Measurements from ENCODE around the gene TCF7L2.

The TCF7L2 gene

GRCh38 chr10:112973805-112974204 is 23.8 kb downstream of the TCF7L2 start:
- H3K4me2 ChIP-seq (ENCODE audit: low read length) = no peak overlapping the region
- no peaks in the 10 kb centered on the region for H3K27me3 ChIP-seq (ENCODE audit: insufficient read depth, low read length)
- H3F3A ChIP-seq (ENCODE audit: insufficient read depth, low read length) = no peaks in the 10 kb centered on the region
- TF ChIP-seq CTCF (IDR thresholded peaks at IDR 0.05; ENCODE audit: low read length) (no peak), EZH2 (IDR thresholded peaks at IDR 0.05; ENCODE audit: borderline replicate concordance, low read length) (no peak)
- peaks cover 55% of the 10 kb centered on the region for H3K4me1 ChIP-seq (ENCODE audit: insufficient read depth, low read length, severe bottlenecking)
- H3K79me2 ChIP-seq (ENCODE audit: insufficient read depth, low read length) = peaks cover 24% of the 10 kb centered on the region
- no peaks in the 10 kb centered on the region for H3K9me3 ChIP-seq (ENCODE audit: low read length)
- peaks cover 52% of the 10 kb centered on the region for H3K36me3 ChIP-seq (ENCODE audit: insufficient read depth, low read length)
- H3K9me2 ChIP-seq (ENCODE audit: low read depth, low read length) = no peaks in the 10 kb centered on the region
- peak overlapping the region; percentile 23 for H3K27ac ChIP-seq (ENCODE audit: low read depth, low read length, poor library complexity, severe bottlenecking)
- H3K9ac ChIP-seq (ENCODE audit: low read length) = no peak overlapping the region
- H2AFZ ChIP-seq (ENCODE audit: low read length) = no peak overlapping the region
- no peaks in the 10 kb centered on the region for H4K20me1 ChIP-seq (ENCODE audit: insufficient read depth, low read length)
- H3K4me3 ChIP-seq (ENCODE audit: low read depth, low read length, poor library complexity, severe bottlenecking) = no peak overlapping the region

- Histone ChIP-seq H3K9ac (ENCODE audit: low read length) (no peak overlapping the region), H3K4me1 (ENCODE audit: insufficient read depth, low read length, severe bottlenecking) (peaks cover 80% of the 10 kb centered on the region), H3K27ac (ENCODE audit: low read depth, low read length, poor library complexity, severe bottlenecking) (peak overlapping the region; percentile 53), H3K9me3 (ENCODE audit: low read length) (no peaks in the 10 kb centered on the region), H3K36me3 (ENCODE audit: insufficient read depth, low read length) (peaks cover 26% of the 10 kb centered on the region), H3K27me3 (ENCODE audit: insufficient read depth, low read length) (no peaks in the 10 kb centered on the region), H3K4me3 (ENCODE audit: low read depth, low read length, poor library complexity, severe bottlenecking) (no peak overlapping the region), H3F3A (ENCODE audit: insufficient read depth, low read length) (no peaks in the 10 kb centered on the region; the same call in 1 of the 2 replicates), H2AFZ (ENCODE audit: low read length) (no peak overlapping the region), H3K9me2 (ENCODE audit: low read depth, low read length) (no peaks in the 10 kb centered on the region), H4K20me1 (ENCODE audit: insufficient read depth, low read length) (no peaks in the 10 kb centered on the region), H3K4me2 (ENCODE audit: low read length) (no peak overlapping the region), H3K79me2 (ENCODE audit: insufficient read depth, low read length) (peaks cover 15% of the 10 kb centered on the region)
- TF ChIP-seq EZH2 (IDR thresholded peaks at IDR 0.05; ENCODE audit: borderline replicate concordance, low read length) (no peak), CTCF (IDR thresholded peaks at IDR 0.05; ENCODE audit: low read length) (no peak)
These were observed 27.4 kb downstream of the TCF7L2 start for GRCh38 chr10:112977426-112977898.

- H3K9me2 ChIP-seq (ENCODE audit: low read depth, low read length) = no peaks in the 10 kb centered on the region
- H3K4me2 ChIP-seq (ENCODE audit: low read length) = no peak overlapping the region
- peaks cover 19% of the 10 kb centered on the region for H3K79me2 ChIP-seq (ENCODE audit: insufficient read depth, low read length)
- H3K27me3 ChIP-seq (ENCODE audit: insufficient read depth, low read length) = no peaks in the 10 kb centered on the region
- H4K20me1 ChIP-seq (ENCODE audit: insufficient read depth, low read length) = no peaks in the 10 kb centered on the region
- H3K36me3 ChIP-seq (ENCODE audit: insufficient read depth, low read length) = peaks cover 14% of the 10 kb centered on the region; the same call in 1 of the 2 replicates
- no peaks in the 10 kb centered on the region; the same call in 1 of the 2 replicates for H3F3A ChIP-seq (ENCODE audit: insufficient read depth, low read length)
- peaks cover 86% of the 10 kb centered on the region for H3K4me1 ChIP-seq (ENCODE audit: insufficient read depth, low read length, severe bottlenecking)
- TF ChIP-seq EZH2 (IDR thresholded peaks at IDR 0.05; ENCODE audit: borderline replicate concordance, low read length) = no peak
- no peak for TF ChIP-seq CTCF (IDR thresholded peaks at IDR 0.05; ENCODE audit: low read length)
- H3K9me3 ChIP-seq (ENCODE audit: low read length) = no peaks in the 10 kb centered on the region
- peak overlapping the region; percentile 98 for H3K27ac ChIP-seq (ENCODE audit: low read depth, low read length, poor library complexity, severe bottlenecking)
- no peak overlapping the region for H2AFZ ChIP-seq (ENCODE audit: low read length)
- no peak overlapping the region for H3K4me3 ChIP-seq (ENCODE audit: low read depth, low read length, poor library complexity, severe bottlenecking)
- peak overlapping the region; percentile 24; the same call in 1 of the 2 replicates for H3K9ac ChIP-seq (ENCODE audit: low read length)
These were observed 29.9 kb downstream of the TCF7L2 start for GRCh38 chr10:112979927-112980326.
